ENCODE results near the gene HOXD4.

The HOXD4 gene

GRCh38 chr2:176103194-176103593 is 48.2 kb upstream of the HOXD4 start:
- H3K36me3 ChIP-seq (ENCODE audit: control insufficient read depth, low read length) = no peaks in the 10 kb centered on the region
- no peaks in the 10 kb centered on the region for H3F3A ChIP-seq (ENCODE audit: control insufficient read depth, insufficient read depth)
- TF ChIP-seq EZH2phosphoT487 (IDR thresholded peaks at IDR 0.05; ENCODE audit: borderline replicate concordance, low read length) = no peak
- TF ChIP-seq CTCF (IDR thresholded peaks at IDR 0.05; ENCODE audit: low read depth, low read length, poor library complexity, severe bottlenecking) = no peak
- H3K27me3 ChIP-seq (ENCODE audit: control insufficient read depth, low read length) = no peaks in the 10 kb centered on the region
- H3K9me2 ChIP-seq (replicated peaks; ENCODE audit: control insufficient read depth, low read length) = no peaks in the 10 kb centered on the region
- H3K9me3 ChIP-seq (ENCODE audit: control insufficient read depth, insufficient read depth, low read length) = no peaks in the 10 kb centered on the region
- H3K4me1 ChIP-seq (ENCODE audit: control insufficient read depth, low read length) = no peaks in the 10 kb centered on the region
- no peak overlapping the region for H3K27ac ChIP-seq (ENCODE audit: low read depth, low read length)
- H3K4me3 ChIP-seq (ENCODE audit: low read length) = no peak overlapping the region
- H4K20me1 ChIP-seq (ENCODE audit: control insufficient read depth, insufficient read depth, low read depth, low read length) = no peaks in the 10 kb centered on the region
- H3K4me2 ChIP-seq (ENCODE audit: low read length) = no peak overlapping the region
- no peaks in the 10 kb centered on the region for H3K79me2 ChIP-seq (ENCODE audit: control insufficient read depth, low read length)

- Histone ChIP-seq H3K4me2 (ENCODE audit: low read length) (no peak overlapping the region), H3K9me2 (replicated peaks; ENCODE audit: control insufficient read depth, low read length) (no peaks in the 10 kb centered on the region), H3K4me1 (ENCODE audit: control insufficient read depth, low read length) (no peaks in the 10 kb centered on the region), H3K36me3 (ENCODE audit: control insufficient read depth, low read length) (no peaks in the 10 kb centered on the region), H3K79me2 (ENCODE audit: control insufficient read depth, low read length) (no peaks in the 10 kb centered on the region), H3K4me3 (ENCODE audit: low read length) (no peak overlapping the region), H3K27me3 (ENCODE audit: control insufficient read depth, low read length) (no peaks in the 10 kb centered on the region), H3F3A (ENCODE audit: control insufficient read depth, insufficient read depth) (no peaks in the 10 kb centered on the region), H4K20me1 (ENCODE audit: control insufficient read depth, insufficient read depth, low read depth, low read length) (no peaks in the 10 kb centered on the region), H3K9me3 (ENCODE audit: control insufficient read depth, insufficient read depth, low read length) (no peaks in the 10 kb centered on the region), H3K27ac (ENCODE audit: low read depth, low read length) (no peak overlapping the region)
- TF ChIP-seq EZH2phosphoT487 (IDR thresholded peaks at IDR 0.05; ENCODE audit: borderline replicate concordance, low read length) (no peak), CTCF (IDR thresholded peaks at IDR 0.05; ENCODE audit: low read depth, low read length, poor library complexity, severe bottlenecking) (no peak)
Observed at GRCh38 chr2:176103742-176104315, 47.5 kb upstream of the HOXD4 start.

GRCh38 chr2:176104316-176105077 is 46.9 kb upstream of the HOXD4 start:
- TF ChIP-seq CTCF (IDR thresholded peaks at IDR 0.05; ENCODE audit: low read depth, low read length, poor library complexity, severe bottlenecking) (no peak), EZH2phosphoT487 (IDR thresholded peaks at IDR 0.05; ENCODE audit: borderline replicate concordance, low read length) (no peak)
- Histone ChIP-seq H3K27ac (ENCODE audit: low read depth, low read length) (no peak overlapping the region), H3K27me3 (ENCODE audit: control insufficient read depth, low read length) (no peaks in the 10 kb centered on the region), H3K4me3 (ENCODE audit: low read length) (no peak overlapping the region), H3K36me3 (ENCODE audit: control insufficient read depth, low read length) (no peaks in the 10 kb centered on the region), H3K4me2 (ENCODE audit: low read length) (no peak overlapping the region), H3K4me1 (ENCODE audit: control insufficient read depth, low read length) (no peaks in the 10 kb centered on the region), H3F3A (ENCODE audit: control insufficient read depth, insufficient read depth) (no peaks in the 10 kb centered on the region), H3K9me3 (ENCODE audit: control insufficient read depth, insufficient read depth, low read length) (no peaks in the 10 kb centered on the region), H3K9me2 (replicated peaks; ENCODE audit: control insufficient read depth, low read length) (no peaks in the 10 kb centered on the region), H3K79me2 (ENCODE audit: control insufficient read depth, low read length) (no peaks in the 10 kb centered on the region), H4K20me1 (ENCODE audit: control insufficient read depth, insufficient read depth, low read depth, low read length) (no peaks in the 10 kb centered on the region)
